Suppressor macrophage (primary cell): ENCODE results near the gene FMNL1.
A peak's percentile ranks its signal among the peaks of the same experiment; 100 is the strongest.

Experiments
- DNase-seq, 4 experiments: peaks; one replicate each; pipeline ENCODE4 v3.0.0-alpha.2; 2020 to 2022

Gene FMNL1

GRCh38 chr17:45223539-45224528 lies 2.1 kb downstream of the FMNL1 start:
- peak in 1 of 4 experiments; percentile 18 for DNase-seq

- peak in 1 of 4 experiments; percentile 35 for DNase-seq
These were observed 3.0 kb downstream of the FMNL1 start for GRCh38 chr17:45224671-45225050.

DNA sequence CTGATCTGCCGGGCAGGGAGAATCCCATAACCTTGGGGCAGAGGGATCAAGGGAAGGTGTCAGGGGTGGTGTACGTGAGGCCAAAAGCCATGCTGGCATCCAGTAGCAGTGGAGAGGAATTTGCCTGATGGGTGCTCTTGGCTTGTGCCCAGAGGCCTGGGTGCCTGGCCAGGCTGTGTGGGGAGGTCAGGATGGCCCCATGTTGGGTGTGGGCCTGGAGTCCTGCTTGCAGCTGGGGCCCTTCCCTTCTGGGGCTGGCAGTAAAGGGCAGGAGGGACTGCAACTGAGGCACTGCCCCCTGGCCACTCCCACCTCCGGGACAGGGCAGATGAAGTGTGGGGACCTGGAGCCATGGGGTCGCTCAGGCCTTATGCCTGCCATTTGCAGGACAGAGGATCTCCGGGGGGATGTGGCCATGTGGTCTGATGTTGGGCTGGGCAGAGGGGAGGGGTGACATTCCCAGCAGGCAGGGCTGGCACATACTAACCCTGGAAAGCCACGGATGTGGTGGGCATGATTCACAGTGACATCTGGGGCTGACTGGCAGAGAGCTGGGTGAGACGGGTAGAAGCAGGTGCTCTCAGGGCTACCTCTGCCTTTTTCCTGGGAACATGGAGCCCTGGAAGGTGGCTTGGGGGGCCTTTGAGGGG lies 3.5 kb downstream of the FMNL1 start:
- peak in 2 of 4 experiments; percentile 26 to 41 for DNase-seq

DNA sequence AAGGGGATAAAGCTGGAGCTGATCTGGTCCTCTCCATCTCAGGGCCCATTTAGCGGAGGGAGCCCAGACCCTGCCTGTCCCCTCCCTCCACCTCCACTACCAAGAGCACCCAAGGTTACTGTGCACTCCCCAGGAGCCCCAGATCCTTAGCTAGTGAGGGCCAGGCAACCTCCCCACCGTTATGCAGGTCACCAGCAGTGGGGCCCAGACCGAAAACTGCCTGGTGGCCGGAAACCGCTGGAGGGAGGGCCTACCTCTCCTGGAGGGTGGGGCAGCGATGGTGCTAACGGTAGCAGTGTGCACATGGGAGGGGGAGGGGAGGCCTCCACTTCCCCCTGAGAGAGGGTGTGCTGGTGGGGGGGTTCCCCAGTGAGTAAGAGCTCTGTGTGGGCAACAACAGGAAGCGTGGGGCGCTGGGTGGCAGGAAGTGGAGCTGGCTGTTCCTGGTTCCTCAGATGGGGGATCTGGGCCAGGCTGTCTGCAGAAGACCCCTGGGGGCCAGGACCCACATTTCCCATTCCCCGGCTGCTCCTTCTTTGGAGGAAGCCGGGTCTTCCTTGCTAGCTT lies 4.4 kb downstream of the FMNL1 start:
- DNase-seq = peak; percentile 90 to 96 (median 95)

DNA sequence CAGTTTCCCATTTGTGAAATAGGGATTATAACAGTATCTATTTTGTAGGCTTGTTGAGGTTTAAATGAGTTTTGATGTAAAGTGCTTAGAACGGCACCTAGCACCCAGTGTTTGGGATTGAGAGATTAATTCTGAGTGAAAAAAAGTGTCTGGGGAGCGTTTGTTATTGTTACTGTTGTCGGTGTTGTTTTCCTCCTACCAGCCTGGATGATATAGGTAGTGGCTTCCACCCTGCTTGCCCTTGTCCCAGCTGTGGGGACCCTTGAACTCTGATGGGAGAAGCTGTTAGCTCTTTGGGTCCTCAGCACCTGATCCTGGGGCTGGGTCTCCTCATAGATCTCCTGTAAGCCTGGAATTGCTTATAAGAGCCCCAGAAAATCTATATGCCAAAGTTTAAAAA lies 4.9 kb downstream of the FMNL1 start:
- no peak for DNase-seq

GRCh38 chr17:45227101-45227925 lies 5.6 kb downstream of the FMNL1 start:
- peak in 3 of 4 experiments; percentile 56 to 68 (median 61) for DNase-seq

DNA sequence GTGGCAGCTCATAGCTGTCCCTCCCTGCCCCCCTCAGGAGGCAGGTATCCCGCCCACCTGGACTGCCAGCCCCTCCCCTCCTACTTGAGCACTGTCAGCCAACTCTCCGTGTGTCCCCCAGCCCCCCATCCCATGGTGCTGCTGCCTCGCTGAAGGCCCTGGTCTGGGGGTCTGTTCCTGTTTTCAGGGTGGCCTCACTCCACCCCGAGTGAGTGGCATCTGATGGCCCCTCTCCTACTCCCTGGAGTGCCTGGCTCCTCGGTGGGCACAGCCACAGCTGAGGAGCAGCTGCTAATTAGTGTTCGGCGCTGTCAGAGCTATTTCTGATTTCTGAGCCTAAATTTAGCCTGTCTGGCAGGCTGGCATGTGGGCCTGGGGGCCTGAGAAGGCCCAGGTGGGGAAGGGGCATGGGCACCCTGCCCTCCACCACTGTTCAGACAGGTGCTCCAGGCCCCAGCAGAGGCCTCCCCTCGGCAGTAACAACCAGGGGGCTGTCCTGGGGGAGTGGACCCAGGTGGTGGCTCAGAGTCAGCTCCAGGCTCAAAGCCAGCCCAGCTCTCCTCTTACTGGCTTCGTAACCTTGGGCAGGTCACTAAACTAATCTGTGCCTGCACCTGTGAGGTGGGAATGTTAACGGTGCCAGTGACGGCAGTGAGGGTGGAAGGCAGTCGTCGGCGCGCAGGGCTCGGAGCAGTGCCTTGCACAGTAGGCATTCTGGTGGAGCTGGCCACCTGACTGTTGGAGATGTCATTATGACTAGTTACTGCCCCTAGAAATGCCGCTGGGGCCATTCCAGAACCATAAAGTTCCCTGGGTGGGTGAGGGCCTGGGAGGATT lies 6.5 kb downstream of the FMNL1 start:
- DNase-seq = peak in 3 of 4 experiments; percentile 49 to 57 (median 53)

GRCh38 chr17:45228763-45229539 lies 7.3 kb downstream of the FMNL1 start:
- peak; percentile 98 to 99 (median 99) for DNase-seq

DNA sequence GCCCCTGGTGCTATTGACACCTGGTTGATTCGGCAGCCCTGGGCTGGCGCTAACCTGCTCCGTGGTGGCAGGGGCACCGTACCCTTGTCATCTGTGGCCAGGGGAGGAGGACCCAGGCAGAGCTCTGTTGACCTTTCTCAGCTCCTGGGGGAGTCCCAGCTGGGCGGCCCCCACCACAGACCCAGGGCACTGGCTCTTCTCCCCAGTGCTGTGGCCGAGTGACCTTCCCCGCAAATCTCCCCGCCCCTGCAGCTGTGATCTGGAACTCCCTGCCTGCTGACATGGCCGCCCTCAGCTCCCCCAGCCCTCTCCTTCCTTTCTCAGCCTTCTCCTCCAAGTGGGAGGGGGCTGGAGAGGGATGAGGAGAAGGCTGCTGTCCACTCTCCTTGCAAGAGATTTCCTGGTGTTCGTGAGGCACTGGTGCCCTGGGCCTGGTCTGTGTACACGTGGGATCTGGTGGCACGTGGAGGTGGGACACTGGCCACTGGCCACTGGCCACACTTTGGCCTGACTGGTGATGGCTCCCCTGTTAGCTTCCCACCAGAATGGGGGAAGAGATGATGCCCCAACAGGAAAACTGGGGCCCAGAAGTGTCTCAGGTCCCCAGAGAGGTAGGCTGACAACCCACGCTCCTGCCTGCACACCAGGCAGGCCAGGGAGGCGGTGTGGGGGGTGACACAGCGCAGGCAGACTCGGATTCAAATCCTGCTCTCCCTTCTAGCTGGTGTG lies 8.2 kb downstream of the FMNL1 start:
- peak in 3 of 4 experiments; percentile 54 to 69 (median 61) for DNase-seq

DNA sequence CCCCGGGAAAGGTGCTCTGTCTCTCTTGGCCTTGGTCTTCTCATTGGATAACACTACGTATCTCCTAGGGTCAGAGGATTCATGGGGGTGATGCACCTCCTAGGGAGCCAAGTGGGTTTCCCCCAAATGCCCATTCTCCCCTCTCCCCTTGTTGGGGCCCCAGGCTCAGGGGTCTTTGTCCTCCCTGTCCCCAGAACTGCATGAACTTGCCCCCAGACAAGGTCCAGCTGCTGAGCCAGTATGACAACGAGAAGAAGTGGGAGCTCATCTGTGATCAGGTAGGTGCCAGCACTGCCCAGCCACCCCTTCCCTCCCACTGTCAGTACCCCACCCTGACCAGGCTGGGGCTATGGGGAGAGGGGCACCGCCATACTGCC lies 8.7 kb downstream of the FMNL1 start:
- DNase-seq = no peak

DNA sequence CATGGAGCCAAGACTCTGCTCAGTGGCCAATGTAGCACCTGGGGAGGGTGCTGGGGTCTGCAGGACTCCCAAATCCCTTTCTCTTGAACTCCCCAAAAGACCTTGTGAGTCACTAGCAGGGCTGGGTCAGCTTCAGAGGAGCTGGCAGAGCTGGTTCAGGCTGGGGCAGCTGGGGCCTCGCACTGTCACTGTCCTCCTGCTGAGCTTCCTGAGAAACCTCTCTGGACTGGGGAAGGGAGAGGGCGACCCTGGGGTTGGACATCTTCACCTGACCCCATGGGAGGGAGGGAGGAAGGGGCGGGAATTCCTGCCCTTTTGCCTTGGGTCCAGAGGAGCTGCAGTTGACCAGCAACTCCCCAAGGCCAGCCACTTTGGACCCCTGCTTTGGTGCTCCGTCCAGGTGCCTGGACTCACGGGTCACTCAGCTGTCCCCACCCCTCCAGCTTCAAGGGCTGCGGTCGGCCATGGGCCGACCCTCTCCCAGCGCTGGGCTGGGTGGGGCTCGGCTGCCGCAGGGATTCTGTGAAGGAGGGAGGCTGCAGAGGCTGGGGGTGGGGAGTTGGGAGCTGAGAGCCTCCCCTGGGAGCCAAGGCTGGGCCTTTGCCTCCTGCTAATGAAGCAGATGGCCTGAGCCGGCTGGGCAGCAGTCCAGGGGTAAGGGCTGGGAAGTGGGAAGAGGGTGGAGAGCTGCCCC lies 9.2 kb downstream of the FMNL1 start:
- peak in 2 of 4 experiments; percentile 46 to 48 for DNase-seq

DNA sequence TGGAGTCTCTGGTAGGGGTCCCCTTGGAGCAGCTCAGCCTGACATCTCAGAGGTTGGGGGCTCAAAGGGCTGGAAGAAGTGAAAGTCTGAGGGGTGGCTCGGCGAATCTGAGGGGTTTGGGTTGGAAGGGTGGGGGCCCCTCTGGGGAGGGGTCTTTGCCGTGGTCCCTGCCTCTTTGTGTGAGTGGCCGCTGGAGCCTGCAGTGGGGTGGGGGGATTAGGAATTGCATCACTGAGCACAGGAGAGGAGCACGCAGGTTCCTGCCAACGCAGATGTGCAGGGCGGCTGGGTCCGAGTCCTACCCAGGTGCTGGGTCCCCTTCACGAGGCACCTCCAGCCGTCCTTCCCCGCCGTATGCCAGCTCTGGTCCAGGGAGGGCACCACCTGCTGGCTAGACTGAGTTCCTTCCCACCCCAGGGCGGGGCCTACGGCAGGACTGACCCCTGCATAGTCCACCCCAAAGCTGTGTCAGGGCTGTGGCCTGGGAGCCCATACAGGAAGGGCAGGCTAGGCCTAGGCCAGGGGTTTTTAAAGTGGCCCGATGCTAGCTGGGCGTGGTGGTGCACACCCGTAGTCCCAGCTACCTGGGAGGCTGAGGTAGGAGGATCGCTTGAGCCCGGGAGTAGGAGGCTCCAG lies 9.9 kb downstream of the FMNL1 start:
- peak in 3 of 4 experiments; percentile 58 to 72 (median 65) for DNase-seq

- no peak for DNase-seq
These were observed 11.1 kb downstream of the FMNL1 start for GRCh38 chr17:45232514-45233422.

DNA sequence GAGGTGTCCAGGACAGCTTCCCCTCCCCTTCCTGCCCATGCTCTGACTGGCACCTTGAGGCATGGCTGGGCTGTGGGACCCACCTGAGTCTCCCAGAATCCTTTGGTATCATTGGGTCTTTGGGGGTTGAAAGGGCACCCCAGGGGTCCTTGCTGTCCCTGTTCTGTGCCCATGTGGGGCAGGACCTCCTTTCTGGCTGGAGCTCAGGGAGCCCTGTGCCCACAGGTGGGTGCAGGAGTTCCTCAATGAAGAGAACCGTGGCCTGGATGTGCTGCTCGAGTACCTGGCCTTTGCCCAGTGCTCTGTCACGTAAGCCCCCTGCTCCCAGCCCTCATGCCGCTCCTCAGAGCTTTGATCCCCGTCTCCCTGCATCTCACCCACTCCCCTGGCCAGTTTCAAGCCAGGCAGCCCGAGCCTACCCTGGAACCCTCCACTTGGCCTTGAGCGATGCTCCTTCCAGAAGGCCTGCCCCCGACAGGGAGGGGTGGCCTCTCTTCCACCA lies 11.8 kb downstream of the FMNL1 start:
- DNase-seq = no peak

DNA sequence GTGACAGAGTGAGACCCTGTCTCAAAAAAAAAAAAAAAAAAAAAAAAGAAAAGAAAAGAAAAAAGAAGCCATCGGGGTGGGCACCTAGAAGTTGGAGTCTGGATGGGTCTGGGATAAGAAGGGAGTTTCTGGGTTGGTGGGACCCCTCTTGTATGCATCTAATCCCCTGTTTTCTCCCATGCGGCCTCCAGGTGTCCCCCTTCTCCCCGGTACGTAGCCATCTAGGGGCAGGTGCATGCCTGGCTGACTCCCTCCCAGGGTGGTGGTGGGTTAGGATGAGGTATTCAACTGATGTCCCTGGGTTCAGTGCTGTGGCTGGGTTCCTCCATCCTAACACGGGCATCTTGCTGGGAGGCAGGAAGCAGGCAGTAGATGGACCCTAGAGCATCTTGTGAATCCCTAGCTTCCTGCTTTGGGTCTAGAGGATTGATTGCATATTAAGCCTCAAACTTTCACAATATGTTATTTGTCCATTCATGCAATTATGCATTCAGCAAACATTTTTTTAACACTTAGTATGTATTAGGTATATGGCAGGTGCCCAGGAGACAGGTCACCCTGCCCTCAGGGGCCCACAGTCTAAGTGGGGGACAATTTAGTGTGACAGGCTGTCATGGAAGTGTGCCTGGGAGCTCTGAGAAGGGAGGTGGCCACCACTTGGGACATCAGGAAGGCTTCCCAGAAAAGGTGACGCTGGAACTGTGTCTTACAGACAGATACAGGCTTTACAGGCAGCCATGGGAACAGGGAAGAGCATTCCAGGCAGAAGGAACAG lies 13.1 kb downstream of the FMNL1 start:
- peak in 2 of 4 experiments; percentile 25 to 29 for DNase-seq
